GM18858 (cell line): ENCODE results near the gene PLAAT5.
"Not testable (repeated sequence)": the region's sequence is repeated elsewhere in the genome, so short reads cannot be mapped to it uniquely, and the experiment has no call there.

Experiments used
- ATAC-seq: cut with Tn5 transposase; IDR thresholded peaks from one replicate; pipeline ENCODE4 v1.9.1; 2021; ENCODE audit not compliant: unreplicated experiment

The PLAAT5 gene

DNA sequence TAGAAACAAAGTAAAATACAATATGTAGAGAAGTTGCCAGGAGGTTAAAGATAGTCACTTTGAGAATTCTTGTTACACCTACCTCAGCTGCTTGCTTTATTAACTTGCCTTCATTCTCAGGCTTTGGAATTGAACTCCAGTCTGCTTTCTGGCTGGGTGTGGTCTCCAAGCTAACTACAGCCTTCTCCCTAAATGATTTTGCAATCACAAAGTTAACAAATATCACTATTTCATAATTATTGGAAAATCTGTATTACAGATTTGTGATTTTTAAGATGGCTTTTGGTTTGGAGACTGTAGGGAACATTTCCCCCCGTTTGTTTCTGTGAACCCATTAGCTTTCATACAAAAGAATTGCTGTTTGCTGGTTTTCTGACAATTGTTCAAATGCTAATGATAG lies 2.2 kb downstream of the PLAAT5 start:
- ATAC-seq: no peak

DNA sequence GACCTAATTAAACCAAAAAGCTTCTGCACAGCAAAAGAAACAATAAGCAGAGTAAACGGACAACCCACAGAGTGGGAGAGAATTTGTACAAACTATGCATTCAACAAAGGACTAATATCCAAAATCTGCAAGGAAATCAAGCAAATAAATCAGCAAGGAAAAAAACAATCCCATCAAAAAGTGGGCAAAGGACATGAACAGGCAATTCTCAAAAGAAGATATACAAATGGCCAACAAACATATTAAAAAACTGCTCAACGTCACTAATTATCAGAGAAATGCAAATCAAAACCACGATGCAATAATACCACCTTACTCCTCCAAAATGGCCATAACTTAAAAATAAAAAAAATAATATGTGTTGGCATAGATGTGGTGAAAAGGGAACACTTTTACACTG lies 5.2 kb downstream of the PLAAT5 start:
- no peak for ATAC-seq

DNA sequence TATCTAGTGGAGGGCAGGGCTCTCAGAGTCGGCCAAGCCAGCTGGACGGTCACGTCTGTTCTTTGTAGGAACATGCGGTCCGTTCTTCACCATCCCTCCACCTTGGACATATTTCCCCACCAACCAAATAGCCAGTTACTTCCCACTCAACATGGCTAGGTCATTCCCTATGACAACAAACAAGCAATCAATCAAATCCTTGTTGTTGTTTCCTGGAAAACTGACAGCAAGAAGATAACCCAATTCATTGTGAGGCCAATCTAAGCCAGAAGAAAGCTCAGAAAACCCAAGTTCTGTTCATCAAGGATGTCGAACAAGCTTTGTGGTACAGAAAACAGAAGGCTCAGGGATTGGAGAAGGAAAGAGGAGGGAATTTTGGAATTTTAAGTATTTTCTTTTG lies 10.9 kb downstream of the PLAAT5 start:
- ATAC-seq: no peak

DNA sequence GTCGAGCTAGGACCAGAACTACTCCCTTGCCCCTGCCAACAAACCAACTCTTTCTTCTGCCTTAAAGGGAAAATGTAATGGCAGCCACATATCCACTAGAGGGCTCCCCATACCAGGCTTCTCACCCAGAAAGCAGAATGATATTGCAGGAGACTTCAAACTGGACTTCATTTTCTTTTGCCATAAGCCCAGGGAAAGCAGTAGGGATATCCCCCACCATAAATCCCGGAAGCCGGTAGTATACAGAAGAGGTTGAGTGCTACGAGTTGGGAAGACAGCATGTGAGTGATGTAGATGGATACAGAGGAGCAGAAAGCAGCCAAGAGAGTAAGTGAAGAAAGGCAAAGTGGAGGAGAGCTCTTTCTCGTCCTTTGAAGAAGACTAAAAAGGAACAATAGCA lies 12.1 kb downstream of the PLAAT5 start:
- ATAC-seq: no peak

DNA sequence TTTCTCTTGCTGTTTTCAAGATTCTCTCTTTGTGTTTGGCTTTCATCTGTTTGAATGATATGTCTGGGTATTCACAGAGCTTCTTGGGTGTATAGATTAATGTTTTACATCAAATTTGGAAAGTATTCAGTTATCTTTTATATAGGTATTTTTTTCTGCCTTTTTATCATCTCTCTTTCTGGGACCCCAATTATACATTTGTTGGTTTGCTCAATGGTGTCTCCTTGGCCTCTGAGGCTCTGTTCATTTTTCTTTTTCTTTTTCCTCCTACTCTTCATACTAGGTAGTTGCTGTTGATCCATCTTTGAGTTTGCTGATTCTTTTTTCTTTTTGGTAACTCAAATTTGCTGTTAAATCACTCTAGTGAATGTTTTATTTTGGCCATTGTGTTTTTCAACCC lies 14.3 kb downstream of the PLAAT5 start:
- ATAC-seq: no peak

DNA sequence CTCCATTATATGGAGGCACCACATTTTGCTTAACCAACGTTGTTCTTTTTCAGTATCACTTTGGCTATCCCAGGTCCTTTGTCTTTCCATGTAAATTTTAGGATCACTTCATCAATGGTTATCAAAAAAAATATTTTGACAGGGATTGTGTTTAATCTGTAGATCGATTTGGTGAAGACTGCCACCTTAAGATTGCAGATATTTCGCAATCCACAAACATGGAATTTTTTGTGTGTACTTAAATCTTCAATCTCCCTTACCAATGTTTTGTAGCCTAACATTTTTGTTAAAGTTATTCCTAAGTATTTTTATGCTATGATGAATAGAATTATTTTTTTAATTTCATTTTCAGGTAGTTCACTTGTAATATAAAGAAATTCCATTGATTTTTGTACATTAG lies 18.6 kb downstream of the PLAAT5 start:
- no peak for ATAC-seq

DNA sequence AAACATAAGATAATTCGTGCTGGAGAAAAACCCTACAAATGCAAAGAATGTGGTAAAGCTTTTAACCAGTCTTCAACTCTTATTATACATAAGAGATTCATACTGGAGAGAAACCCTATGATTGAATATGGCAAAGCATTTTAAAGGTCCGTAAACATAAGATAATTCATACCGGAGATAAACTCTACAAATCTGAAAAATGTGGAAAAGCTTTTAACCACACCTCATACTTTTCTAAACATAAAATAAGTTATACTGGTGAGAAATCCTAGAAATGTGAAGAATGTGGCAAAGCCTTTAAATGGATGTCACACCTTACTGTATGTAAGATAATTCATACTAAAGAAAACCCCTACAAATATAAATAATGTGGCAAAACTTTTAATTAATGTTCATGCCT lies 20.7 kb downstream of the PLAAT5 start:
- ATAC-seq: no peak

DNA sequence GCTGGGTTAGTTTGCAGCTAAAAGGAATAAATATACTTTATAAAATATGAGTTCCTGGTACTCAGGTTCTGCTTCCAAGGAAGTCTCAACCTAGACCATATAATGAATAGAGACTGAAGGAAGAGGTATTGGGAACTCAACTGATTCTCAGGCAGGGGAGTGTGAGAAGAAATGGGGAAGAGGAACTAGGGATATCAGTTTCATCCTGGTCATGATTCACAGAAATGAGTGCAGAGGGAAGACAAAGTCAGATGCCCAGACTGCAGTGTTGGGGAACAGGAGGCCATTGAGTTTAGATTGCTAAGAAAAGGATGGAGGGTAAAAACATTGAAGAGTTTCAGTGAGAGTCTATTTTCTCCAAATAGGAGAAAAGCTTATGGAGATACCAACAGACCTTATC lies 28.8 kb downstream of the PLAAT5 start:
- ATAC-seq: no peak

DNA sequence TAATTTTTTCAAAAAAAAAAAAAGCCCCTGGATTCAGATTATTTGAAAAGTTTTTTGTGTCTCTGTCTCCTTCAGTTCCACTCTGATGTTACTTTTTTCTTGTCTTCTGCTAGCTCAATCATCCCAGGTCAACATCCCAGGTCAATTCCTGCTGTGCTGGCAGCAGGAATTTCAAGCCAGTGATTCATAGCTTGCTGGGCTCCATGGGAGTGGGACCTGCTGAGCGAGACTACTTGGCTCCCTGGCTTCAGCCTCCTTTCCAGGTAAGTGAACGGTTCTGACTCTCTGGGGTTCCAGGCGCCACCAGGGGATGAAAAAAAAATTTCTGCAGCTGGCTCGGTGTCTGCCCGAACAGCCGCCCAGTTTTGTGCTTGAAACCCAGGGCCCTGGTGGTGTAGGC lies 31.4 kb downstream of the PLAAT5 start:
- no peak for ATAC-seq

DNA sequence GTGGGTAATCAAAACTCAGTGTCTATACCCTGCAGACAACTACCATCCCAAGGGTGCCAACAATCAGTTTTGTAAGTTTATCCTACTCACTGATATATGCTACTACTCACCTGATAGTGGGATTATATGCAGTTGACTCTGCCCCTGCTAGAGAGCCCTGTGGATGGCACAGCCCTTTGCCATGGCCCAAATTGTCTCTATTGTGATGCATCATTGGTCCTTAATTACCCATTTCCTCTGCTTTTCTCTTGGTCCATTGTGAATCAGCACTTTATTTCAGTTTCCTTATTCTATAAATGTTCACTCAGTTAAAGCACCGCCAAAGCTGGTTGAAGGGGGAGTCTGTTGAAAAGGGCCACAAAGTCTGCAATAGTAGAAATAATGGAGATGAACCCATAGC lies 42.3 kb downstream of the PLAAT5 start:
- no peak for ATAC-seq

DNA sequence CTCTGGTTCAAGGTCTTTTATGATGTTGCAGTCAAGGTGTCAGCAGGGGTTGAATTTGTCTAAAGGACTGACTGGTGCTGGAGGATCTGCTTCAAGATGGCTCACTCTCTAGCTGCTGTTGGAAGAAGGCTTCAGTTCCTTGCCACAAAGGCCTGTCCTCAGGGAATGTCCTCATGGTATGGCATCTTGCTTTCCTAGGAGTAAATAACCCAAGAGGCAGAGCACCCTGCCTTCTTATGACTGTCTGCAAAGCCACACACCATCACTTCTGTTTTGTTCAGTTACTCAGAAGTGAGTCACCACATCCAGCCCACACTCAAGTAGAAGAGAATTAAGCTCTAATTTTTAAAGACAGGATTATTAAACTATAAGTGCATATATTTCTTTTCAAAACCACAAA lies 45.2 kb downstream of the PLAAT5 start:
- no peak for ATAC-seq

DNA sequence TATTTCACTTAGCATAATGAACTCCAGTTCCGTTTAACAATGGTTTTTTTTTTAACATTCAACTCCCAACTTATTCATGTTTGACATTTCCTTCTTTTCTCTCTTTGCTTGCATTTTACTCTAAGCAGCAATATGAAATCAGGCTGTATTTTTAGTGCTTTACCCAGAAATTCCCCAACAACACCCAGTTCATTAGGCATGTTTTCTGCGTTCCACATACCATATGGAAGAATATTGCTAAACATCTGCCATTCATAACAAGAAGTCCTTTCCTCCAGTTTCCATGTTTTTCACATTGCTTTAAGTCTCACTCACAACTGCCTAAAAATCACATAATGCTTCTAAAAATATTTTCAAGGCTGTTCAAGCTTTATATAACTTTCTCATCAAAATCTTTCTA lies 45.8 kb downstream of the PLAAT5 start:
- no peak for ATAC-seq

DNA sequence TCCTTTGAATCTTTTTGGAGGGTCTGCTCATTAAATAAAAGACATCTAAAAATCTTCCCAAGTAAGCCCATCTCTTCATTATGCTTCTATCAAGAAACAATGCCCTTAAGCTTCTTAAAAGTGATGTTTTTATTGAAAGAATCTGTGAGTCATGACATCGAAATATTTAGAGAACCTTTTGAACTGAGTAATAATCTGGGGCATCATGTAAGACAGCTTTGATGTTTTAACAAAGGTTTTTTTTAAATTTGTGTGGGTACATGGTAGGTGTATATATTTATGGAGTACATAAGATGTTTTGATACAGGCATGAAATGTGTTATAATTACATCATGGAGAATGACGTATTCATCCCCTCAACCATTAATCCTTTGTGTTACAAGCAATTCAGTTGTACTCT lies 46.8 kb downstream of the PLAAT5 start:
- no peak for ATAC-seq

DNA sequence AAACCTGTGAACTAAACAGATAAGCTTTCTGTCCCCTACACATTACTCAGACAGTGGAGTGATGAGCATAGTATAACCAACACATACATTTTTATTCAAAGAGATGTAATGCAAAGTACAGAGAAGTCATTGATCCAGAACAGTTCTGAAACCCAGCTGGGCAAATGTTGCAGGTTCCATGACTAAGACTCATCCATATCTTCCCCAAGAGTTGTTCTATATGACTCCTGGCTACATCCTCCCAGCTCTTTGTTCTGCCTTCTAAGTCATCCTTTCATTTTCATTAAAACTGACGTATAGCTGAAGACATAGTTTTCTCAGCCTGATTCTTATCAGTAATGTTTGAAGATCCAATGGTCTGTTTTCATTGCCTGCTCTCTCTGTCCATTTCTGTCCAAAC lies 47.3 kb downstream of the PLAAT5 start:
- ATAC-seq: no peak

DNA sequence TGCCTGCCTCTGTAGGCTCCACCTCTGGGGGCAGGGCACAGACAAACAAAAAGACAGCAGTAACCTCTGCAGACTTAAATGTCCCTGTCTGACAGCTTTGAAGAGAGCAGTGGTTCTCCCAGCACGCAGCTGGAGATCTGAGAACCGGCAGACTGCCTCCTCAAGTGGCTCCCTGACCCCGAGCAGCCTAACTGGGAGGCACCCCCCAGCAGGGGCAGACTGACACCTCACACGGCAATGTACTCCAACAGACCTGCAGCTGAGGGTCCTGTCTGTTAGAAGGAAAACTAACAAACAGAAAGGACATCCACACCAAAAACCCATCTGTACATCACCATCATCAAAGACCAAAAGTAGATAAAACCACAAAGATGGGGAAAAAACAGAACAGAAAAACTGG lies 55.1 kb downstream of the PLAAT5 start:
- not testable (repeated sequence) for ATAC-seq

DNA sequence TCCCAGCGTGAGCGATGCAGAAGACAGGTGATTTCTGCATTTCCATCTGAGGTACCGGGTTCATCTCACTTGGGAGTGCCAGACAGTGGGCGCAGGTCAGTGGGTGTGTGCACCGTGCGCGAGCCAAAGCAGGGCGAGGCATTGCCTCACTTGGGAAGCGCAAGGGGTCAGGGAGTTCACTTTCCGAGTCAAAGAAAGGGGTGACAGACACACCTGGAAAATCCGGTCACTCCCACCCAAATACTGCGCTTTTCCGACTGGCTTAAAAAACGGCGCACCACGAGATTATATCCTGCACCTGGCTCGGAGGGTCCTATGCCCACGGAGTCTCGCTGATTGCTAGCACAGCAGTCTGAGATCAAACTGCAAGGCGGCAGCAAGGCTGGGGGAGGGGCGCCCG lies 55.6 kb downstream of the PLAAT5 start:
- ATAC-seq: not testable (repeated sequence)

DNA sequence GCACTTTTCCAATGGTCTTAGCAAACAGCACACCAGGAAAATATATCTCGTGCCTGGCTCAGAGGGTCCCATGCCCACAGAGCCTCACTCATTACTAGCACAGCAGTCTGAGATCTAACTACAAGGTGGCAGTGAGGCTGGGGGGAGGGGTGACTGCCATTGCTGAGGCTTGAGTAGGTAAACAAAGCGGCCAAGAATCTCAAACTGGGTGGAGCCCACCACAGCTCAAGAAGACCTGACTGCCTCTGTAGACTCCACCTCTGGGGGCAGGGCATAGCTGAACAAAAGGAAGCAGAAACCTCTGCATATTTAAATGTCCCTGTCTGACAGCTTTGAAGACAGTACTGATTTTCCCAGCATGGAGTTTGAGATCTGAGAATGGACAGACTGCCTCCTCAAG lies 60.2 kb downstream of the PLAAT5 start:
- not testable (repeated sequence) for ATAC-seq

DNA sequence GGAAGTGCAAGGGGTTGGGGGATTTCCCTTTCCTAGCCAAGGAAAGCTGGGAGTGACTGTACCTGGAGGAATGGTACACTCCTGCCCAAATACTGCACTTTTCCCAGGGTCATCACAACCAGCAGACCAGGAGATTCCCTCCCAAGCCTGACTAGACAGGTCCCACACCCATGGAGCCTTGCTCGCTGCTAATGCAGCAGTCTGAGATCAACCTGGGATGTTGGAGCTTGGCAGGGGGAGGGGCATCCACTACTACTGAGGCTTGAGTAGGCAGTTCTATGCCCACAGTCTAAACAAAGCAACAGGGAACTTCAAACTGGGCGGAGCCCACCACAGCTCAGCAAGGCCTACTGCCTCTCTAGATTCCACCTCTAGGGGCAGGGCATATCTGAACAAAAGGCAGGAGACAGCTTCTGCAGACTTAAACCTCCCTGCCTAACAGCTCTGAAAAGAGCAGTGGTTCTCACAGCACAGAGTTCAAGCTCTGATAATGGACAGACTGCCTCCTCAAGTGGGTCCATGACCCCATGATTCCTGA lies 62.9 kb downstream of the PLAAT5 start:
- ATAC-seq: no peak

DNA sequence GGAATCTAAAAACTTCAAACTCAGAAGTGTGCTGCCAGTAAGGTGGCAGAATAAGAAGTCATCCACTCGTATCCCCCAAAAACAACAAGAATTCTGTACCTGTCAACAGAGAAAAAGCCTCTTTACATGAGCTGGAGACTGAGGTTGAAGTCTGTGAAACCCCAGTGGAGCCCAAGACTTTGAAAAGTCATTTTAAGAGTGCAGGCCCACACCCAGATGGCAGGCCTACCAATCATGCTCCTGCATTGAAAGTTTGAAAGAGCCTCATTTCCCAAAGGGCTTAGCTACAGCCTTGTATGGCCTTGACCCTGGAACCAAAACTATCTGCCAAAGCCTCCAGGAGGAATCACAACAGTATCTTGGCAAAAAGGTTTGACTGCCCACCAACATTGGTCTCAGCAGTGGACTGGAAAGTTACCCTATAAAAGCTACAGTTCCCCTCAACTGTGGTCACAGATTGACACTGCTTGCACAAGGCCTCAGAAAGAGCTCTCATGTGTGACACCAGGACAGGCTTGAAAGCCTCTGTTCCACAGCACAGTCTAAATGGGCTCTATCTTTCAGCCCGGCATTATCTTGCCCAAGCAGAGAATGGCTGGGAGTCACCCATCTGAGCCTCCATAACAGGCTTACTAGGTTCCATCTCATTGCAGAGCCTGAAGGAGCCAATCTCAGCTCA lies 73.7 kb downstream of the PLAAT5 start:
- ATAC-seq: no peak
